Effector CD8-positive, alpha-beta T cell (primary cell): ENCODE measurements around the gene FBRSL1.

Experiments used
- DNase-seq: peaks from one replicate; lab custom pipeline; 2025; lab: John Stamatoyannopoulos, UW

FBRSL1 gene

GRCh38 chr12:132557291-132558015 lies 67.5 kb downstream of the FBRSL1 start:
- DNase-seq: no peak

- DNase-seq: no peak
Measured at GRCh38 chr12:132558042-132558856, 68.3 kb downstream of the FBRSL1 start.

- no peak for DNase-seq
Measured at GRCh38 chr12:132558861-132559623, 69.1 kb downstream of the FBRSL1 start.

- DNase-seq: no peak
Measured at GRCh38 chr12:132559652-132560363, 69.9 kb downstream of the FBRSL1 start.

GRCh38 chr12:132560364-132560613 lies 70.3 kb downstream of the FBRSL1 start:
- no peak for DNase-seq

GRCh38 chr12:132560614-132561426 lies 70.9 kb downstream of the FBRSL1 start:
- DNase-seq: peak; percentile 56
